Mammary epithelial cell (primary cell): ENCODE results near the gene AP2B1.

Source experiments
- EZH2 ChIP-seq: IDR thresholded peaks from 2 replicates; pipeline ENCODE4 v1.6.1; 2012; ENCODE audit warnings: low read length, inconsistent platforms, borderline replicate concordance
- TF ChIP-seq, protein P1 (sequence below), 2 donors: IDR thresholded peaks in 1 of 2; conservative IDR thresholded peaks in 1 of 2; 2 replicates each; pipeline ENCODE4 v1.5.1; 2011 to 2012; ENCODE audit warnings: inconsistent platforms in 2 of 2, low read length in 2 of 2, mild to moderate bottlenecking in 2 of 2, control low read depth in 1 of 2, low read depth in 1 of 2; ENCODE audit not compliant: insufficient read depth in 1 of 2; ENCODE audit errors: extremely low read depth in 1 of 2

DNA sequence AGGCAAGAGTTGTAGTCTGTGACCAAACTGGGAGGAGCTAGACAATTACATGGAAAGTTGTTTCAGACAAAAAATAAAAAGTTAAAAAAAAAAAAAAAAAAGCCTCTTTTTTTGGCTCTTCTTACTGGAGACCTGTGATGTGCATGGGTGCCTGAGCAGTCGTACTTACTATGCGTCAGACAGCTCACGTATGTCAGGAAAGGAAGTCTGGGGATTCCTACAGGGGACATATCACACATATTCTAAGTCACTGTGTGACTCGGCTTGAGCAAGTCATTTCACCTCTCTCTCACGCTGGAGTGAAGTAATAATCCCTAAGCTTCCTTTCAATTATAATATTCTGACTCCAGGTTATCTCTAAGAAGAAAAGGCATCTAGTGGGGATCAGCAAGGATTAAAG, 32.5 kb upstream of the AP2B1 start:
- TF ChIP-seq, protein P1, sequence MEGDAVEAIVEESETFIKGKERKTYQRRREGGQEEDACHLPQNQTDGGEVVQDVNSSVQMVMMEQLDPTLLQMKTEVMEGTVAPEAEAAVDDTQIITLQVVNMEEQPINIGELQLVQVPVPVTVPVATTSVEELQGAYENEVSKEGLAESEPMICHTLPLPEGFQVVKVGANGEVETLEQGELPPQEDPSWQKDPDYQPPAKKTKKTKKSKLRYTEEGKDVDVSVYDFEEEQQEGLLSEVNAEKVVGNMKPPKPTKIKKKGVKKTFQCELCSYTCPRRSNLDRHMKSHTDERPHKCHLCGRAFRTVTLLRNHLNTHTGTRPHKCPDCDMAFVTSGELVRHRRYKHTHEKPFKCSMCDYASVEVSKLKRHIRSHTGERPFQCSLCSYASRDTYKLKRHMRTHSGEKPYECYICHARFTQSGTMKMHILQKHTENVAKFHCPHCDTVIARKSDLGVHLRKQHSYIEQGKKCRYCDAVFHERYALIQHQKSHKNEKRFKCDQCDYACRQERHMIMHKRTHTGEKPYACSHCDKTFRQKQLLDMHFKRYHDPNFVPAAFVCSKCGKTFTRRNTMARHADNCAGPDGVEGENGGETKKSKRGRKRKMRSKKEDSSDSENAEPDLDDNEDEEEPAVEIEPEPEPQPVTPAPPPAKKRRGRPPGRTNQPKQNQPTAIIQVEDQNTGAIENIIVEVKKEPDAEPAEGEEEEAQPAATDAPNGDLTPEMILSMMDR (conservative IDR thresholded peaks at IDR 0.05 in 1 of 2, IDR thresholded peaks at IDR 0.05 in 1 of 2; ENCODE audit: extremely low read depth in 1 of 2, insufficient read depth in 1 of 2, low read depth in 1 of 2, low read length in 2 of 2), result no peak
- no peak for TF ChIP-seq EZH2
